Right atrium auricular region (tissue), 2 donors: ENCODE measurements around the gene CHML. TPM values are rescaled to one million over a fixed set of nuclear protein-coding genes. Genes with fewer than 3 reads are reported as not detected.

Experiments
- DNase-seq: peaks from one replicate; pipeline ENCODE4 v3.0.0-alpha.2; 2019; ENCODE audit warnings: low spot score
- H3K27ac ChIP-seq, 2 donors: fragments of 200-600 bp; sonication (generic); 1 replicate in 1 of 2; 2 replicates in 1 of 2; pipeline ENCODE4 v1.5.1; 2016 to 2019
- H3K27me3 ChIP-seq, 2 donors: fragments of 200-600 bp; sonication (generic); one replicate each; pipeline versions ENCODE4 v1.5.1 to v1.6.0; 2017 to 2019
- H3K36me3 ChIP-seq: fragments of 200-600 bp; sonication (generic); one replicate; pipeline ENCODE4 v1.5.1; 2016
- H3K4me1 ChIP-seq, 2 donors: fragments of 200-600 bp; sonication (generic); one replicate each; pipeline versions ENCODE4 v1.5.1 to v1.6.0; 2017 to 2019
- H3K4me3 ChIP-seq, 2 donors: fragments of 200-600 bp; sonication (generic); 1 replicate in 1 of 2; 2 replicates in 1 of 2; pipeline ENCODE4 v1.5.1; 2017 to 2019; ENCODE audit warnings: mild to moderate bottlenecking in 1 of 2, moderate library complexity in 1 of 2
- H3K9me3 ChIP-seq, 2 donors: fragments of 200-600 bp; sonication (generic); one replicate each; pipeline ENCODE4 v1.5.1; 2019
- CTCF ChIP-seq, 2 donors: fragments of 200-600 bp; sonication (generic); IDR thresholded peaks; one replicate each; pipeline ENCODE4 v1.5.1; 2019; ENCODE audit warnings: antibody characterized with exemption in 2 of 2
- total RNA-seq, 2 donors: library from RNA; depleted of rRNA; stranded (reverse); fragments of >200 nt; gene quantifications; one replicate each; pipeline ENCODE4 v1.1.0, GENCODE V29; 2016

The CHML gene
- total RNA-seq, 2 donors from 2014 or later: 2.7 to 3.2 TPM

- Histone ChIP-seq H3K4me1 (peaks cover 0 to 10% of the 10 kb centered on the region in 2 donors), H3K27ac (no peak overlapping the region), H3K27me3 (no peaks in the 10 kb centered on the region), H3K36me3 (no peaks in the 10 kb centered on the region), H3K9me3 (no peaks in the 10 kb centered on the region), H3K4me3 (no peak overlapping the region)
- no peak for DNase-seq
- TF ChIP-seq CTCF (IDR thresholded peaks at IDR 0.05): no peak
These were observed 4.5 kb downstream of the CHML start for GRCh38 chr1:241635556-241636152.

- Histone ChIP-seq H3K4me1 (peaks cover 0 to under 1% of the 10 kb centered on the region in 2 donors), H3K27ac (no peak overlapping the region), H3K27me3 (no peaks in the 10 kb centered on the region), H3K9me3 (no peaks in the 10 kb centered on the region), H3K4me3 (no peak overlapping the region), H3K36me3 (no peaks in the 10 kb centered on the region)
- no peak for DNase-seq
- no peak for TF ChIP-seq CTCF (IDR thresholded peaks at IDR 0.05)
These were observed 7.2 kb downstream of the CHML start for GRCh38 chr1:241632987-241633386.

- DNase-seq: no peak
- TF ChIP-seq CTCF (IDR thresholded peaks at IDR 0.05): no peak
- Histone ChIP-seq H3K27ac (no peak overlapping the region), H3K9me3 (no peaks in the 10 kb centered on the region), H3K27me3 (no peaks in the 10 kb centered on the region), H3K4me3 (no peak overlapping the region), H3K36me3 (no peaks in the 10 kb centered on the region), H3K4me1 (no peaks in the 10 kb centered on the region)
These were observed 8.5 kb downstream of the CHML start for GRCh38 chr1:241631674-241632073.

- H3K27me3 ChIP-seq: no peaks in the 10 kb centered on the region
- H3K4me3 ChIP-seq: no peak overlapping the region
- H3K9me3 ChIP-seq: no peaks in the 10 kb centered on the region
- no peak for DNase-seq
- no peak overlapping the region for H3K27ac ChIP-seq
- no peak for TF ChIP-seq CTCF (IDR thresholded peaks at IDR 0.05)
- H3K36me3 ChIP-seq: no peaks in the 10 kb centered on the region
- H3K4me1 ChIP-seq: no peaks in the 10 kb centered on the region
These were observed 9.3 kb downstream of the CHML start for GRCh38 chr1:241630899-241631298.

- no peak for DNase-seq
- Histone ChIP-seq H3K4me3 (no peak overlapping the region), H3K27ac (no peak overlapping the region), H3K9me3 (no peaks in the 10 kb centered on the region), H3K4me1 (no peaks in the 10 kb centered on the region), H3K27me3 (no peaks in the 10 kb centered on the region), H3K36me3 (no peaks in the 10 kb centered on the region)
- TF ChIP-seq CTCF (IDR thresholded peaks at IDR 0.05): no peak
These were observed 9.7 kb downstream of the CHML start for GRCh38 chr1:241630476-241630875.

GRCh38 chr1:241630005-241630404 is 10.2 kb downstream of the CHML start:
- Histone ChIP-seq H3K9me3 (no peaks in the 10 kb centered on the region), H3K27me3 (no peaks in the 10 kb centered on the region)

More at GRCh38 chr1:241630005-241630404, 10.2 kb downstream of the CHML start:
- TF ChIP-seq CTCF (IDR thresholded peaks at IDR 0.05): no peak
- no peak overlapping the region for H3K4me3 ChIP-seq
- H3K27ac ChIP-seq: no peak overlapping the region
- DNase-seq: no peak
- H3K36me3 ChIP-seq: no peaks in the 10 kb centered on the region
- no peaks in the 10 kb centered on the region for H3K4me1 ChIP-seq
